ENCODE data around the gene VCX2. TPM values are rescaled to one million over a fixed set of nuclear protein-coding genes. Genes with fewer than 3 reads are reported as not detected.
"Not testable (repeated sequence)": the region's sequence is repeated elsewhere in the genome, so short reads cannot be mapped to it uniquely, and the experiment has no call there.

VCX2 gene
- total RNA-seq, 1 donor from 2014 or later, result not detected

GRCh38 chrX:8122538-8122937 is 48.5 kb downstream of the VCX2 start:
- no peak for DNase-seq (ENCODE audit: low read depth in 2 of 2)

GRCh38 chrX:8121391-8121790 is 49.7 kb downstream of the VCX2 start:
- DNase-seq (ENCODE audit: low read depth in 2 of 2), result not testable (repeated sequence)

Other genes with a start within 250 kb of the VCX2 start
- gene PNPLA4, start 243.9 kb downstream of the VCX2 start, total RNA-seq, result 5.0 and 7.8 TPM in 2 replicates

Data from lung microvascular endothelial cell (primary cell).